Neural progenitor cell (in vitro differentiated cells): ENCODE measurements around the gene LACTB. TPM values are rescaled to one million over a fixed set of nuclear protein-coding genes. Genes with fewer than 3 reads are reported as not detected.

Source experiments
- DNase-seq: peaks from one replicate; pipeline ENCODE4 v3.0.0-alpha.2; 2016; ENCODE audit warnings: low spot score
- H2AFZ ChIP-seq: fragments of 200-600 bp; sonication (generic); replicated peaks from 2 replicates; pipeline ENCODE4 v1.6.1; 2016; ENCODE audit warnings: antibody characterized with exemption
- H3F3A ChIP-seq: fragments of 200-600 bp; sonication (generic); 2 replicates; pipeline ENCODE4 v1.6.1; 2016; ENCODE audit warnings: antibody characterized with exemption, low read depth
- H3K27ac ChIP-seq: fragments of 200-600 bp; sonication (generic); 2 replicates; pipeline ENCODE4 v1.5.1; 2016; ENCODE audit warnings: mild to moderate bottlenecking
- H3K27me3 ChIP-seq: fragments of 200-600 bp; sonication (generic); 2 replicates; pipeline ENCODE4 v1.6.1; 2016; ENCODE audit warnings: mild to moderate bottlenecking, moderate library complexity
- H3K36me3 ChIP-seq: fragments of 200-600 bp; sonication (generic); 2 replicates; pipeline ENCODE4 v1.5.1; 2016
- H3K4me1 ChIP-seq: fragments of 200-600 bp; sonication (generic); 2 replicates; pipeline ENCODE4 v1.6.1; 2016; ENCODE audit warnings: mixed run types
- H3K4me2 ChIP-seq: fragments of 200-600 bp; sonication (generic); 2 replicates; pipeline ENCODE4 v1.6.1; 2016
- H3K4me3 ChIP-seq: fragments of 200-600 bp; sonication (generic); 2 replicates; pipeline ENCODE4 v1.5.1; 2016
- H3K79me2 ChIP-seq: fragments of 200-600 bp; sonication (generic); 2 replicates; pipeline ENCODE4 v1.6.1; 2016; ENCODE audit warnings: low read depth
- H3K9ac ChIP-seq: fragments of 200-600 bp; sonication (generic); 2 replicates; pipeline ENCODE4 v1.6.1; 2016
- H3K9me3 ChIP-seq: fragments of 200-600 bp; sonication (generic); 2 replicates; pipeline ENCODE4 v1.5.1; 2016; ENCODE audit warnings: low read depth
- H4K20me1 ChIP-seq: fragments of 200-600 bp; sonication (generic); 2 replicates; pipeline ENCODE4 v1.6.1; 2016; ENCODE audit warnings: low read depth
- H3K27ac Mint-ChIP-seq: 3 replicates; pipeline ENCODE4 v1.8.0; 2021; ENCODE audit warnings: mixed read lengths
- H3K27me3 Mint-ChIP-seq: 2 replicates; pipeline ENCODE4 v1.8.0; 2022; ENCODE audit warnings: low read depth, mild to moderate bottlenecking, inconsistent platforms, moderate library complexity, mixed read lengths; ENCODE audit not compliant: insufficient read depth
- H3K36me3 Mint-ChIP-seq: 3 replicates; pipeline ENCODE4 v1.8.0; 2021; ENCODE audit warnings: mixed read lengths
- H3K4me1 Mint-ChIP-seq: 3 replicates; pipeline ENCODE4 v1.8.0; 2021; ENCODE audit warnings: mixed read lengths
- H3K4me3 Mint-ChIP-seq: 3 replicates; pipeline ENCODE4 v1.8.0; 2021; ENCODE audit warnings: mild to moderate bottlenecking, moderate library complexity, mixed read lengths
- H3K9me3 Mint-ChIP-seq: 3 replicates; pipeline ENCODE4 v1.8.0; 2020; ENCODE audit warnings: mixed read lengths
- CTCF ChIP-seq: fragments of 200-600 bp; sonication (generic); IDR thresholded peaks from 2 replicates; pipeline ENCODE4 v1.5.1; 2017; ENCODE audit warnings: antibody characterized with exemption, mild to moderate bottlenecking
- EZH2 ChIP-seq: fragments of 200-600 bp; sonication (generic); IDR thresholded peaks from 2 replicates; pipeline ENCODE4 v1.6.1; 2017; ENCODE audit warnings: antibody characterized with exemption, mild to moderate bottlenecking, moderate library complexity
- EZH2phosphoT487 ChIP-seq: fragments of 200-600 bp; sonication (generic); IDR thresholded peaks from 2 replicates; pipeline ENCODE4 v1.6.1; 2017; ENCODE audit warnings: antibody characterized with exemption
- total RNA-seq: library from RNA; depleted of rRNA; stranded (reverse); fragments of >200 nt; gene quantifications from 2 replicates; pipeline ENCODE4 v1.2.3, GENCODE V29; 2015; ENCODE audit warnings: low replicate concordance

Gene LACTB
- total RNA-seq, 1 donor from 2014 or later = 3.6 TPM

- no peak overlapping the region for H3K27ac ChIP-seq
- peaks cover 18% of the 10 kb centered on the region for H3F3A ChIP-seq
- H3K9me3 ChIP-seq = no peaks in the 10 kb centered on the region
Measured at GRCh38 chr15:63090472-63090871, 31.2 kb upstream of the LACTB start.

GRCh38 chr15:63090887-63091286, 30.8 kb upstream of the LACTB start:
- Histone ChIP-seq H2AFZ (no peak overlapping the region), H3K4me1 (peaks cover 24% of the 10 kb centered on the region), H3K36me3 (no peaks in the 10 kb centered on the region), H3K4me2 (no peak overlapping the region), H4K20me1 (no peaks in the 10 kb centered on the region), H3K9ac (no peak overlapping the region), H3F3A (peaks cover 18% of the 10 kb centered on the region), H3K4me3 (no peak overlapping the region), H3K79me2 (no peaks in the 10 kb centered on the region), H3K9me3 (no peaks in the 10 kb centered on the region), H3K27me3 (no peaks in the 10 kb centered on the region), H3K27ac (no peak overlapping the region)
- no peak for DNase-seq
- Mint-ChIP-seq H3K36me3 (no peaks in the 10 kb centered on the region), H3K4me1 (peaks cover 20% of the 10 kb centered on the region), H3K27me3 (no peaks in the 10 kb centered on the region), H3K9me3 (no peaks in the 10 kb centered on the region), H3K27ac (no peak overlapping the region), H3K4me3 (no peak overlapping the region)
- TF ChIP-seq EZH2 (no peak), CTCF (no peak), EZH2phosphoT487 (no peak)

More at GRCh38 chr15:63090472-63090871, 31.2 kb upstream of the LACTB start:
- H3K4me2 ChIP-seq = no peak overlapping the region
- peaks cover 20% of the 10 kb centered on the region for H3K4me1 Mint-ChIP-seq
- H3K9ac ChIP-seq = no peak overlapping the region
- peaks cover 24% of the 10 kb centered on the region for H3K4me1 ChIP-seq
- H4K20me1 ChIP-seq = no peaks in the 10 kb centered on the region
- no peak for TF ChIP-seq EZH2
- TF ChIP-seq CTCF = no peak
- TF ChIP-seq EZH2phosphoT487 = no peak
- H2AFZ ChIP-seq = no peak overlapping the region
- H3K27ac Mint-ChIP-seq = no peak overlapping the region
- H3K36me3 ChIP-seq = no peaks in the 10 kb centered on the region
- DNase-seq = no peak
- no peaks in the 10 kb centered on the region for H3K79me2 ChIP-seq
- H3K36me3 Mint-ChIP-seq = no peaks in the 10 kb centered on the region
- H3K27me3 ChIP-seq = no peaks in the 10 kb centered on the region
- no peak overlapping the region for H3K4me3 ChIP-seq
- H3K27me3 Mint-ChIP-seq = no peaks in the 10 kb centered on the region
- no peak overlapping the region for H3K4me3 Mint-ChIP-seq
- no peaks in the 10 kb centered on the region for H3K9me3 Mint-ChIP-seq

GRCh38 chr15:63091679-63092446, 29.8 kb upstream of the LACTB start:
- Histone ChIP-seq H4K20me1 (no peaks in the 10 kb centered on the region), H3K4me3 (no peak overlapping the region), H3K4me2 (no peak overlapping the region), H3K79me2 (no peaks in the 10 kb centered on the region), H3K9ac (no peak overlapping the region), H3K27ac (no peak overlapping the region), H2AFZ (no peak overlapping the region), H3K9me3 (no peaks in the 10 kb centered on the region), H3K4me1 (peaks cover 18% of the 10 kb centered on the region), H3K27me3 (no peaks in the 10 kb centered on the region), H3K36me3 (no peaks in the 10 kb centered on the region), H3F3A (peaks cover 16% of the 10 kb centered on the region)
- Mint-ChIP-seq H3K36me3 (no peaks in the 10 kb centered on the region), H3K4me1 (peaks cover 16% of the 10 kb centered on the region), H3K27me3 (peaks cover 2% of the 10 kb centered on the region), H3K9me3 (no peaks in the 10 kb centered on the region), H3K27ac (no peak overlapping the region), H3K4me3 (no peak overlapping the region)
- no peak for DNase-seq
- TF ChIP-seq EZH2phosphoT487 (no peak), CTCF (no peak), EZH2 (no peak)
